ENCODE data around the gene ATPAF1.

DNA sequence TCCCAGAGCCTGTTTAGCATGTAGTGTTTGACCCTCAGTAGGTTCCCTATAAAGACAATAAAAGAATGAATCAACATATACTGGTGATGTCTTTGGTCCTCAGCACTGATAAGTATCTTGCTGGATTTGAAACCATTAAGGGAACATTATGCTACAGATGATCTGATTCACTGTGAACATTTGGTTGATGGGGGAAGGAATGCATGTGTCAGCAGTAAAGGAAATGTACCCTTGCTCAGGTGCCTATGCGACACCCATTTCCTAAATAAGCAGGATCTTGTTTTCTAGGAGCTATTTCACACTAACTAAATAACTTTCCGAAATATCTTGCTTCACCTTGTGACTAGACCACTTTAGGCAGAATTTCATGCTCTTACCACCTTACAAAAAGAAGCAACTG, 16.5 kb upstream of the ATPAF1 start:
- TF ChIP-seq, protein P1, sequence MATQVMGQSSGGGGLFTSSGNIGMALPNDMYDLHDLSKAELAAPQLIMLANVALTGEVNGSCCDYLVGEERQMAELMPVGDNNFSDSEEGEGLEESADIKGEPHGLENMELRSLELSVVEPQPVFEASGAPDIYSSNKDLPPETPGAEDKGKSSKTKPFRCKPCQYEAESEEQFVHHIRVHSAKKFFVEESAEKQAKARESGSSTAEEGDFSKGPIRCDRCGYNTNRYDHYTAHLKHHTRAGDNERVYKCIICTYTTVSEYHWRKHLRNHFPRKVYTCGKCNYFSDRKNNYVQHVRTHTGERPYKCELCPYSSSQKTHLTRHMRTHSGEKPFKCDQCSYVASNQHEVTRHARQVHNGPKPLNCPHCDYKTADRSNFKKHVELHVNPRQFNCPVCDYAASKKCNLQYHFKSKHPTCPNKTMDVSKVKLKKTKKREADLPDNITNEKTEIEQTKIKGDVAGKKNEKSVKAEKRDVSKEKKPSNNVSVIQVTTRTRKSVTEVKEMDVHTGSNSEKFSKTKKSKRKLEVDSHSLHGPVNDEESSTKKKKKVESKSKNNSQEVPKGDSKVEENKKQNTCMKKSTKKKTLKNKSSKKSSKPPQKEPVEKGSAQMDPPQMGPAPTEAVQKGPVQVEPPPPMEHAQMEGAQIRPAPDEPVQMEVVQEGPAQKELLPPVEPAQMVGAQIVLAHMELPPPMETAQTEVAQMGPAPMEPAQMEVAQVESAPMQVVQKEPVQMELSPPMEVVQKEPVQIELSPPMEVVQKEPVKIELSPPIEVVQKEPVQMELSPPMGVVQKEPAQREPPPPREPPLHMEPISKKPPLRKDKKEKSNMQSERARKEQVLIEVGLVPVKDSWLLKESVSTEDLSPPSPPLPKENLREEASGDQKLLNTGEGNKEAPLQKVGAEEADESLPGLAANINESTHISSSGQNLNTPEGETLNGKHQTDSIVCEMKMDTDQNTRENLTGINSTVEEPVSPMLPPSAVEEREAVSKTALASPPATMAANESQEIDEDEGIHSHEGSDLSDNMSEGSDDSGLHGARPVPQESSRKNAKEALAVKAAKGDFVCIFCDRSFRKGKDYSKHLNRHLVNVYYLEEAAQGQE (IDR thresholded peaks at IDR 0.05; ENCODE audit: low read depth): no peak
- TF ChIP-seq RAD21 (IDR thresholded peaks at IDR 0.05; ENCODE audit: low read depth): no peak
- no peak for TF ChIP-seq CEBPB (IDR thresholded peaks at IDR 0.05)
- no peak for TF ChIP-seq EP300 (IDR thresholded peaks at IDR 0.05; ENCODE audit: borderline replicate concordance)
- TF ChIP-seq FOXM1 (IDR thresholded peaks at IDR 0.05; ENCODE audit: borderline replicate concordance, low read depth): no peak
- no peak for TF ChIP-seq TCF12 (IDR thresholded peaks at IDR 0.05; ENCODE audit: low read depth)
- TF ChIP-seq ZBTB7A (IDR thresholded peaks at IDR 0.05; ENCODE audit: low read depth): no peak
- no peak for TF ChIP-seq EGR1 (IDR thresholded peaks at IDR 0.05)
- TF ChIP-seq TEAD4 (IDR thresholded peaks at IDR 0.05): no peak
